Liver (tissue), 9 donors: ENCODE results near the gene KRTAP5-3. TPM values are rescaled to one million over a fixed set of nuclear protein-coding genes. Genes with fewer than 3 reads are reported as not detected.

Experiments used
- DNase-seq: peaks from one replicate; pipeline ENCODE4 v3.0.0-alpha.2; 2017; ENCODE audit warnings: low spot score
- H3K27ac ChIP-seq, 2 donors: one replicate each; pipeline ENCODE4 v1.7.0; 2013; ENCODE audit warnings: inconsistent platforms in 2 of 2, low read length in 2 of 2, control low read depth in 1 of 2, low read depth in 1 of 2, mild to moderate bottlenecking in 1 of 2
- H3K27me3 ChIP-seq, 4 donors: one replicate each; pipeline versions ENCODE4 v1.6.1 to v1.7.0; 2013; ENCODE audit warnings: low read length in 3 of 4, inconsistent platforms in 1 of 4, mild to moderate bottlenecking in 1 of 4, moderate library complexity in 1 of 4; ENCODE audit not compliant: control insufficient read depth in 4 of 4, insufficient read depth in 4 of 4
- H3K36me3 ChIP-seq, 4 donors: one replicate each; pipeline versions ENCODE4 v1.6.1 to v1.7.0; 2013; ENCODE audit warnings: low read length in 3 of 4, mild to moderate bottlenecking in 3 of 4, low read depth in 1 of 4, moderate library complexity in 1 of 4; ENCODE audit not compliant: control insufficient read depth in 4 of 4, insufficient read depth in 3 of 4
- H3K4me1 ChIP-seq, 4 donors: one replicate each; pipeline versions ENCODE4 v1.6.1 to v1.7.0; 2013; ENCODE audit warnings: low read length in 3 of 4, mild to moderate bottlenecking in 3 of 4, moderate library complexity in 1 of 4; ENCODE audit not compliant: control insufficient read depth in 4 of 4, insufficient read depth in 4 of 4
- H3K4me3 ChIP-seq, 3 donors: one replicate each; pipeline versions ENCODE4 v1.6.1 to v1.7.0; 2013; ENCODE audit warnings: low read length in 3 of 3, control low read depth in 1 of 3, low read depth in 1 of 3, mild to moderate bottlenecking in 1 of 3
- H3K9ac ChIP-seq, 2 donors: one replicate each; pipeline ENCODE4 v1.7.0; 2013; ENCODE audit warnings: low read length in 2 of 2, mild to moderate bottlenecking in 2 of 2, moderate library complexity in 2 of 2, control low read depth in 1 of 2, low read depth in 1 of 2
- H3K9me3 ChIP-seq, 4 donors: one replicate each; pipeline versions ENCODE4 v1.6.1 to v1.7.0; 2013; ENCODE audit warnings: low read length in 3 of 4; ENCODE audit not compliant: control insufficient read depth in 4 of 4
- CTCF ChIP-seq: fragments of 150-350 bp; IDR thresholded peaks from 2 replicates; pipeline ENCODE4 v1.5.1; 2017; ENCODE audit warnings: improper control_type of control experiment, low read depth, low read length; ENCODE audit not compliant: missing input control
- EGR1 ChIP-seq, 2 donors: IDR thresholded peaks; 2 replicates each; pipeline ENCODE4 v1.6.1; 2016 to 2018; ENCODE audit warnings: antibody characterized with exemption in 2 of 2, low read depth in 2 of 2
- FOXA2 ChIP-seq: IDR thresholded peaks from 2 replicates; pipeline ENCODE4 v1.6.1; 2016; ENCODE audit warnings: antibody characterized with exemption
- GABPA ChIP-seq, 2 donors: IDR thresholded peaks in 1 of 2; conservative IDR thresholded peaks in 1 of 2; 2 replicates each; pipeline ENCODE4 v1.6.1; 2016; ENCODE audit warnings: antibody characterized with exemption in 2 of 2, mild to moderate bottlenecking in 1 of 2, moderate library complexity in 1 of 2
- HNF4A ChIP-seq, 2 donors: conservative IDR thresholded peaks; 2 replicates each; pipeline ENCODE4 v1.6.1; 2016; ENCODE audit warnings: antibody characterized with exemption in 2 of 2, mild to moderate bottlenecking in 2 of 2
- HNF4G ChIP-seq: IDR thresholded peaks from 2 replicates; pipeline ENCODE4 v1.6.1; 2016; ENCODE audit warnings: antibody characterized with exemption
- JUND ChIP-seq, 2 donors: IDR thresholded peaks; 2 replicates each; pipeline ENCODE4 v1.6.1; 2016; ENCODE audit warnings: antibody characterized with exemption in 2 of 2
- MAX ChIP-seq: IDR thresholded peaks from 2 replicates; pipeline ENCODE4 v1.6.1; 2016; ENCODE audit warnings: antibody characterized with exemption
- NR2F2 ChIP-seq: IDR thresholded peaks from 2 replicates; pipeline ENCODE4 v1.6.1; 2016; ENCODE audit warnings: antibody characterized with exemption
- RAD21 ChIP-seq, 2 donors: IDR thresholded peaks; 2 replicates each; pipeline ENCODE4 v1.6.1; 2016; ENCODE audit warnings: antibody characterized with exemption in 2 of 2, mild to moderate bottlenecking in 2 of 2
- REST ChIP-seq: IDR thresholded peaks from 2 replicates; pipeline ENCODE4 v1.6.1; 2016; ENCODE audit warnings: antibody characterized with exemption, mild to moderate bottlenecking
- SP1 ChIP-seq: IDR thresholded peaks from 2 replicates; pipeline ENCODE4 v1.6.1; 2018; ENCODE audit warnings: antibody characterized with exemption, mild to moderate bottlenecking
- YY1 ChIP-seq: IDR thresholded peaks from 2 replicates; pipeline ENCODE4 v1.6.1; 2016; ENCODE audit warnings: antibody characterized with exemption, mild to moderate bottlenecking
- WGBS: extraction: QIAGEN DNeasy Blood & Tissue Kit; methylation state at CpG from one replicate; pipeline ENCODE4 v1.1.7; 2013; 5-methylcytosine and 5-hydroxymethylcytosine counted together
- polyA plus RNA-seq, 2 donors: library from polyadenylated mRNA; stranded (reverse) in 1 of 2; unstranded in 1 of 2; fragments of 200-250 nt in 1 of 2; fragments of >200 nt in 1 of 2; fragmentation: Nextera tagmentation in 1 of 2; extraction: Ambion mirVana in 1 of 2; gene quantifications; one replicate each; pipeline versions ENCODE4 v1.2.1 to v1.2.3, GENCODE V29; 2013 to 2015
- total RNA-seq, 2 donors: library from RNA; depleted of rRNA; stranded (reverse); fragments of >200 nt; gene quantifications; one replicate each; pipeline ENCODE4 v1.2.3, GENCODE V29; 2014
- donor health status: healthy.
- donor health status: healthy.
- donor health status: healthy.
- donor health status: healthy.
- donor health status: healthy.

The KRTAP5-3 gene
- total and polyA plus RNA-seq, 4 donors, result not detected

- TF ChIP-seq FOXA2, result no peak
- Histone ChIP-seq H3K27ac (no peak overlapping the region), H3K9me3 (no peaks in the 10 kb centered on the region), H3K27me3 (peaks cover 0 to 5% (median 0%) of the 10 kb centered on the region in 4 donors), H3K4me1 (peaks cover 6 to 18% (median 12%) of the 10 kb centered on the region in 4 donors), H3K9ac (no peak overlapping the region), H3K36me3 (no peaks in the 10 kb centered on the region), H3K4me3 (peak overlapping the region in 1 of 3 donors; percentile 63)
- DNase-seq, result no peak
- 2% methylated on average over 91 of the region's 91 CpGs for WGBS
Observed at GRCh38 chr11:1571760-1572196, 36.5 kb downstream of the KRTAP5-3 start.

- Histone ChIP-seq H3K36me3 (no peaks in the 10 kb centered on the region), H3K27me3 (peaks cover 0 to 5% (median 0%) of the 10 kb centered on the region in 4 donors), H3K9me3 (no peaks in the 10 kb centered on the region), H3K4me3 (peak overlapping the region in 2 of 3 donors; percentile 27 to 63), H3K9ac (no peak overlapping the region), H3K27ac (no peak overlapping the region), H3K4me1 (peaks cover 6 to 18% (median 12%) of the 10 kb centered on the region in 4 donors)
- WGBS, result 16% methylated on average over 58 of the region's 58 CpGs
- DNase-seq, result no peak
- TF ChIP-seq EGR1 (IDR thresholded peaks at IDR 0.05; ENCODE audit: low read depth in 2 of 2) (no peak), MAX (no peak), NR2F2 (no peak), YY1 (no peak), HNF4G (no peak), FOXA2 (no peak), RAD21 (IDR thresholded peaks at IDR 0.05) (no peak), HNF4A (conservative IDR thresholded peaks at IDR 0.05) (no peak), SP1 (no peak), JUND (IDR thresholded peaks at IDR 0.05) (no peak), REST (no peak), CTCF (no peak), GABPA (IDR thresholded peaks at IDR 0.05 in 1 of 2, conservative IDR thresholded peaks at IDR 0.05 in 1 of 2) (no peak)
Observed at GRCh38 chr11:1570896-1571759, 37.1 kb downstream of the KRTAP5-3 start.
